ENCODE data around the gene HBZ. TPM values are rescaled to one million over a fixed set of nuclear protein-coding genes. Genes with fewer than 3 reads are reported as not detected.
"Not testable (repeated sequence)": the region's sequence is repeated elsewhere in the genome, so short reads cannot be mapped to it uniquely, and the experiment has no call there.

HBZ gene
- total RNA-seq, 1 donor from 2014 or later, result not detected

DNA sequence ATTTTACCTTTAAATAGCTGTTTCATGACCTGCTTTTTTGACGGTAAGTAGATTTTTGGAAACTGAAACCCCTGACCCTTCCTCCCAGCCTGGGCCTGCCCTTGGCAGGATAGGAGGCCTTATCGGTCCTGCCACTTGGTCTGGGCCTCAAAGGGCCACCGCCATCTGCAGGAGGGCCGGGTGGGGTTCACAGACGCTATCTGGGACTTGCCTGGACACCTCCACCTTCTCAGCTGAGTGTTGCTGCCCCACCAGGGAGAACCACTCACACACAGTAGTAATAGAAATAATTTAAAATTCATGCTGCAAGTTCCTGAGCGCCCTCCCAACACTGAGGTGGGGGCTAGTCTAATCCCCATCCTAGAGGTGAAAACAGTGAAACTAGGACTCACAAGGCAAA lies 9.4 kb upstream of the HBZ start:
- Mint-ChIP-seq H3K27ac (no peak overlapping the region), H3K27me3 (ENCODE audit: low read depth) (no peaks in the 10 kb centered on the region), H3K4me1 (ENCODE audit: low read depth) (no peaks in the 10 kb centered on the region), H3K9me3 (no peaks in the 10 kb centered on the region), H3K36me3 (ENCODE audit: low read depth) (no peaks in the 10 kb centered on the region), H3K4me3 (ENCODE audit: low read depth) (no peak overlapping the region)
- DNase-seq (ENCODE audit: low spot score), result no peak
- intact Hi-C loops (cut with micrococcal nuclease), result no loop called here

DNA sequence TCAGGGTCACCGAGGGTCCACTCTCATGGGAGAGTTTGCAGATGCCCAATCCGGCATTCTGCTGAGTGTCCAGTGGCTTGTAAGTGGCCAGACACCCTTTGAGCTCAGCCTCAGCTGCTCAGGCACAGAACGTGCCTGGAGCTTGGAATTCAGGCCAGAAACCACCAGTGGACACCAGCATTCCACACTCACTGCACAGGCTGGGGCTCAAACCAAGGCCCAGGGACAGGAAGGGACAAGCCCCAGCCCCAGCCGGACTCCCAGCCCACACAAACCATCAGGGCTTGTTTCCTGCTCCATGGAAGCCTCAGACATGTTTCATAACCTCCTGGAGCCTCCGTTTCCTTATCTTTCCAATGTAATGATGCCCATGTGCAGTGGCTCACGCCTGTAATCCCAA lies 9.0 kb upstream of the HBZ start:
- Mint-ChIP-seq H3K4me1 (ENCODE audit: low read depth) (no peaks in the 10 kb centered on the region), H3K27me3 (ENCODE audit: low read depth) (no peaks in the 10 kb centered on the region), H3K36me3 (ENCODE audit: low read depth) (no peaks in the 10 kb centered on the region), H3K4me3 (ENCODE audit: low read depth) (no peak overlapping the region), H3K27ac (no peak overlapping the region), H3K9me3 (no peaks in the 10 kb centered on the region)
- no peak for DNase-seq (ENCODE audit: low spot score)
- intact Hi-C loops (cut with micrococcal nuclease), result no loop called here

DNA sequence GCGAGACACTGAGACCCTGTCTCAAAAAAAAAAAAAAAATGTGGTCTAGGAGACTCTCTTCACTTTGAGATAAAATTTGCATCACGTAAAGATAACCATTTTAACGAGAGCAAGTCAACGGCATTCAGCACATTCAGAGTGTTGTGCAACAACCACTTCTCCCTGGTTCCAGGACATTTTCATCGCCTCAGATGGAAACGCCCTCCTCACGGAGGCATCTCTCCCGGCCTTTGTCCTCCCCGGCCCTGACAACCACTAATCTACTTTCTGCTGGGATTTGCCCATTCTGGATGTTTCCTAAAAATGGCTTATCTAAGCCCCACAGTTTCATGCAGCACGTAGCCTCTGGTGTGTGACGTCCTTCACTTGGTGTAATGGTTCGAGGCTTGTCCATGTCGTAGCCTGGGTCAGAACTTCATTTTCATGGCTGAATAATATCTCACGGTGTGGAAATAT lies 7.6 kb upstream of the HBZ start:
- no peak overlapping the region for H3K4me3 Mint-ChIP-seq (ENCODE audit: low read depth)
- H3K27me3 Mint-ChIP-seq (ENCODE audit: low read depth), result peaks cover 11% of the 10 kb centered on the region
- no peaks in the 10 kb centered on the region for H3K9me3 Mint-ChIP-seq
- intact Hi-C loops (cut with micrococcal nuclease), result no loop called here
- H3K4me1 Mint-ChIP-seq (ENCODE audit: low read depth), result no peaks in the 10 kb centered on the region
- DNase-seq (ENCODE audit: low spot score), result no peak
- no peaks in the 10 kb centered on the region for H3K36me3 Mint-ChIP-seq (ENCODE audit: low read depth)
- no peak overlapping the region for H3K27ac Mint-ChIP-seq

DNA sequence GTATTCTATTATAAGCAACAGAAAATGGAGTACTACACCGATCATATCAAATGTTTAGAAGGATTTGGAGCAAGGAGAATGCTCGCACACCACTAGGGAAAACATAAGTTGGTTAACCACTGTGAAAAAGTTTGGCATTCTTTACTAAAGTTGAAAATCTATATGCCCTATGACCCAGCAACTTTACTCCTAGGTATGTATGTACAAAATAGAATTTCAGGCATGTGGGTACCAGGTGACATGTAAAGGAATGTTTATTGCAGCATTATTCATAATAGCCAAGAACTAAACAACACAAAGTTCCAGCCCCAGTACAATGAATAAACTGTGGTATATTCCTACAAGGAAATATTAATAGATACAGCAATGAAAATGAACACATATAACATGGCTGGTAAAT lies 5.8 kb upstream of the HBZ start:
- Mint-ChIP-seq H3K27ac (no peak overlapping the region), H3K4me3 (ENCODE audit: low read depth) (no peak overlapping the region), H3K4me1 (ENCODE audit: low read depth) (no peaks in the 10 kb centered on the region), H3K27me3 (ENCODE audit: low read depth) (peaks cover 20% of the 10 kb centered on the region), H3K9me3 (no peaks in the 10 kb centered on the region), H3K36me3 (ENCODE audit: low read depth) (no peaks in the 10 kb centered on the region)
- DNase-seq (ENCODE audit: low spot score), result no peak
- intact Hi-C loops (cut with micrococcal nuclease), result no loop called here

DNA sequence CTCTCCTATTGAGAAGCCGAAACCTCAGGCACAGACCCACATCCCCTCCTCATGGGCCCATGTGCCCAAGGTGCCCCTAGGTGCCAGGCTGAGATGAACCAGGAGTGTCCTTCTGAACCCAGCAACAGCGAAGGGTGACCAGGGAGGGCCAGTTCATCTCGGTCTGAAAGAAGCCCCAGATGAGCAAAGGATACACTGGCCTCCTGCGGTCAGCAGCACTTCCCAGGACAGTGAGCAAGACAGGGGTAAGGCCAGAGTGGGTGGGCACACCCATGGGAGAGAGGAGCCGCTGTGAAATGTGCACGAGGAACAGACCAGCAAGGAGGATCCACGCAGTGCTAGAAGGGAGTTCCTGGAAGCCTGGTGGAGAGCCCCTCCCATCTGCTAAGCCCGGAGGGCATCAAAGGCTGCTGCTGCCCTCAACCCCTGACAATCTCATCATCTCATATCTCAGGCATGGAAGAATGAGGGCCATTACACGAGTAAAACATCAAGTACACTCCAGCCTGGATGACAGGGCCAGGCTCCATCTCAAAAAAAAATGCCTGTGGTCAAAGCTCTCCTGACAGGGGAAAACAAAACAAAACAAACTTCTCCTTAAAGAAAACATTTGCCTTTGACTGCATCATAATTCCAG lies 3.3 kb upstream of the HBZ start:
- H3K9me3 Mint-ChIP-seq, result no peaks in the 10 kb centered on the region
- no peak overlapping the region for H3K27ac Mint-ChIP-seq
- DNase-seq (ENCODE audit: low spot score), result no peak
- H3K27me3 Mint-ChIP-seq (ENCODE audit: low read depth), result peaks cover 24% of the 10 kb centered on the region
- H3K4me3 Mint-ChIP-seq (ENCODE audit: low read depth), result no peak overlapping the region
- no peaks in the 10 kb centered on the region for H3K4me1 Mint-ChIP-seq (ENCODE audit: low read depth)
- H3K36me3 Mint-ChIP-seq (ENCODE audit: low read depth), result no peaks in the 10 kb centered on the region
- intact Hi-C loops (cut with micrococcal nuclease), result no loop called here

DNA sequence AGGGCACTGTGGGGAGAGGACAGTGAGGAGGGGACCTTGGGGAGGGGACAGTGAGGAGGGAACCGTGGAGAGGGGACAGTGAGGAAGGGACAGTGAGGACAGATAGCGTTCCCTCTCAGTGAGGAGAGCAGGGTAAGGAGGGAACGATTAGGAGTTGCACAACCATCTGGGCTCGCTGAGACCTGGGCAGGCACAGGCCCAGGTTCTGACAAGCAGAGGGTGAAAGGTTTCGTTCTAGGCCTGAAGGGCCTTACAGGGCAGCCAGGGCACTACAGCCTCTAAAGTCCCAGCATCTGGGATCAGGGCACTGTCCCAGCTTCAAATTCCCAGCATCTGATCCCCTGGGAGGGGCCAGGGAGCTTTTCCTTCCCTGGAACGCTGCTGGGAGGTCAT lies 681 bp downstream of the HBZ start:
- H3K27ac Mint-ChIP-seq; intact Hi-C loops (cut with micrococcal nuclease); H3K4me3 Mint-ChIP-seq (ENCODE audit: low read depth); H3K36me3 Mint-ChIP-seq (ENCODE audit: low read depth); H3K4me1 Mint-ChIP-seq (ENCODE audit: low read depth); DNase-seq (ENCODE audit: low spot score); H3K9me3 Mint-ChIP-seq: not testable (repeated sequence)
- peaks cover 40% of the 10 kb centered on the region for H3K27me3 Mint-ChIP-seq (ENCODE audit: low read depth)

DNA sequence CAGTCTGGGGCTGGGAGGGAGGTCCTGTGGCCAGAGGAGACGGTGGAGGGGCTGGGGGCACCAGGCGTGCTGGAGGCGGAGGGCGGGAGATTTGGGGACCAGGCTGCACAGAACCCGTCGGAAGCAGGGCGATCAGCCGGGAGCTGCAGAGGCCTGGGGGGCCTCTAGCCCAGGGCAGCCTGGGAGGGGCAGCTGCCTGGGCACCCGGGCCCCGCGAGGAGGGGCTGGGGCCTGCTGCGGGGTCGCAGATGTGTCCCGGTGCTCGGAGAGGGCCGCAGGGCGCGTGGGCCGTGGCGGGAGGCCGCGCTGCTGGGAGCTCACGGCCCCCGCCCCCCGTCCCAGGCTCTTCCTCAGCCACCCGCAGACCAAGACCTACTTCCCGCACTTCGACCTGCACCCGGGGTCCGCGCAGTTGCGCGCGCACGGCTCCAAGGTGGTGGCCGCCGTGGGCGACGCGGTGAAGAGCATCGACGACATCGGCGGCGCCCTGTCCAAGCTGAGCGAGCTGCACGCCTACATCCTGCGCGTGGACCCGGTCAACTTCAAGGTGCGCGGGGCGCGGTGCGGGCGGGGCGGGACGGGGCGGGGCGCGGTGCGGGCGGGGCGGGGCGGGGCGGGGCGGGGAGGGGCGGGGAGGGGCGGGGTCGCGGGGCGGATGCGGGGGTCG lies 1.2 kb downstream of the HBZ start:
- H3K9me3 Mint-ChIP-seq; H3K36me3 Mint-ChIP-seq (ENCODE audit: low read depth); DNase-seq (ENCODE audit: low spot score); H3K27ac Mint-ChIP-seq; H3K4me3 Mint-ChIP-seq (ENCODE audit: low read depth); H3K4me1 Mint-ChIP-seq (ENCODE audit: low read depth); intact Hi-C loops (cut with micrococcal nuclease): not testable (repeated sequence)
- peaks cover 43% of the 10 kb centered on the region for H3K27me3 Mint-ChIP-seq (ENCODE audit: low read depth)

DNA sequence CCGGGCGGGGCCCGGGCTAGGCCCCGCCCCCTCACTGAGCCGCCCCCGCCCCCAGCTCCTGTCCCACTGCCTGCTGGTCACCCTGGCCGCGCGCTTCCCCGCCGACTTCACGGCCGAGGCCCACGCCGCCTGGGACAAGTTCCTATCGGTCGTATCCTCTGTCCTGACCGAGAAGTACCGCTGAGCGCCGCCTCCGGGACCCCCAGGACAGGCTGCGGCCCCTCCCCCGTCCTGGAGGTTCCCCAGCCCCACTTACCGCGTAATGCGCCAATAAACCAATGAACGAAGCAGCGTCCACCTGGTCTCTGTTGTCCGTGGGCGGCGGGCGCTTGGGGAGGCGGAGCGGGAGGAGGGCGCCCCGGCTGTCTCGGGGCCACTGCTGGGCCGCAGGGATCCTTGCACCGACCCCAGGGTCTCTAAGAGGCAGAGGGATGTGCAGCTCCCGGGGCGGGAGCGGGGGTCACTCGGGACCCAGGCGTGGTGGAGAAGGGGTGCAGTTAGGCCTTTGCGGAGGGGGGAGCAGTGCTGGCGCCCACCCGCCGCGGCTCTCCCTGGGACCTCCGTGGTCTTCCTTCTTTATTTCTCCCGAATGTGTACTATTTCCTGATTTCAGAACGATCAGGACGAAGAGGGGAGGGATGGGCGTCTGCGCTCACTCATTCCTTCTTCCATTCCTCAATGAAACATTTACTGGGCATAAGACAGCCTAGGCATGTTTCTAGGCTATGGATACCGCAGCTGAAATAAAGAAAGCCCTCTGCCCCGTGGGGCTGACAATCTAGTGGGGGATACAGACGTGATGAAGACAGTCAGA lies 2.0 kb downstream of the HBZ start:
- peak overlapping the region; percentile 66 for H3K4me3 Mint-ChIP-seq (ENCODE audit: low read depth)
- no peak for DNase-seq (ENCODE audit: low spot score)
- no peak overlapping the region for H3K27ac Mint-ChIP-seq
- H3K27me3 Mint-ChIP-seq (ENCODE audit: low read depth), result peaks cover 41% of the 10 kb centered on the region
- no peaks in the 10 kb centered on the region for H3K36me3 Mint-ChIP-seq (ENCODE audit: low read depth)
- intact Hi-C loops (cut with micrococcal nuclease), result no loop called here
- no peaks in the 10 kb centered on the region for H3K9me3 Mint-ChIP-seq
- H3K4me1 Mint-ChIP-seq (ENCODE audit: low read depth), result peaks cover 5% of the 10 kb centered on the region

DNA sequence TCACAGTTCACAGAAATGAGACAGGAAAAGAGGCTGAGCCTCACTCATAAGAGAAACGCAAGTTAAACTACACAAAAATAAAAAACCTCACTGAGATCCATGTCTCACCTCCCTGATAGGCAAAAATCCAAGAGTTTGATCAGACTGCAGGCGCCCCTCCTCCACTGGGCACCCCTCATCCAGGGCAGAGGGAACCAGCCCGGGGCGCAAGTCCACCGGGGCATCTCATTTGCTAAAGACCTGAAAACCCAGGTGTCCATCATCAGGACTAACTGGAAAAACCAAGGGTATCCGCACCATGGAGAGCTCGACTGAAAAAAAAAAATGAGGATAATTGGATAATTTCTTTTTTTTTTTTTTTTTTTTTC lies 2.6 kb downstream of the HBZ start:
- H3K4me3 Mint-ChIP-seq (ENCODE audit: low read depth), result peak overlapping the region; percentile 66
- H3K36me3 Mint-ChIP-seq (ENCODE audit: low read depth), result no peaks in the 10 kb centered on the region
- peaks cover 39% of the 10 kb centered on the region for H3K27me3 Mint-ChIP-seq (ENCODE audit: low read depth)
- peaks cover 5% of the 10 kb centered on the region for H3K4me1 Mint-ChIP-seq (ENCODE audit: low read depth)
- H3K9me3 Mint-ChIP-seq, result no peaks in the 10 kb centered on the region
- intact Hi-C loops (cut with micrococcal nuclease), result no loop called here
- no peak overlapping the region for H3K27ac Mint-ChIP-seq
- DNase-seq (ENCODE audit: low spot score), result no peak

DNA sequence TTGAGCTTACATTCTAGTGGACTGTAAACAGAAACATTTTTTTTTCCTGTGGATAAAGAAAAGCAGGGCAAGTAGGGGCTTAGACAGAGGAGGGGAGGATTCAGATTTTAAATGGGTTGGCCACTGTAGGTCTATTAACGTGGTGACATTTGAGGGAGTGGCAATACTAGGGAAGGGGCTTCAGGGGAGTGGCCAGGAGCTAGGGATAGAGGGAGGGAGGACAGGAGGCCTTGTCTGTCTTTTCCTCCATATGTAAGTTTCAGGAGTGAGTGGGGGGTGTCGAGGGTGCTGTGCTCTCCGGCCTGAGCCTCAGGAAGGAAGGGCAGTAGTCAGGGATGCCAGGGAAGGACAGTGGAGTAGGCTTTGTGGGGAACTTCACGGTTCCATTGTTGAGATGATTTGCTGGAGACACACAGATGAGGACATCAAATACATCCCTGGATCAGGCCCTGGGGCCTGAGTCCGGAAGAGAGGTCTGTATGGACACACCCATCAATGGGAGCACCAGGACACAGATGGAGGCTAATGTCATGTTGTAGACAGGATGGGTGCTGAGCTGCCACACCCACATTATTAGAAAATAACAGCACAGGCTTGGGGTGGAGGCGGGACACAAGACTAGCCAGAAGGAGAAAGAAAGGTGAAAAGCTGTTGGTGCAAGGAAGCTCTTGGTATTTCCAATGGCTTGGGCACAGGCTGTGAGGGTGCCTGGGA lies 6.8 kb downstream of the HBZ start:
- intact Hi-C loops (cut with micrococcal nuclease), result no loop called here
- H3K4me3 Mint-ChIP-seq (ENCODE audit: low read depth), result no peak overlapping the region
- no peaks in the 10 kb centered on the region for H3K9me3 Mint-ChIP-seq
- peaks cover 5% of the 10 kb centered on the region for H3K4me1 Mint-ChIP-seq (ENCODE audit: low read depth)
- no peaks in the 10 kb centered on the region for H3K36me3 Mint-ChIP-seq (ENCODE audit: low read depth)
- no peak for DNase-seq (ENCODE audit: low spot score)
- peaks cover 32% of the 10 kb centered on the region for H3K27me3 Mint-ChIP-seq (ENCODE audit: low read depth)
- H3K27ac Mint-ChIP-seq, result no peak overlapping the region

DNA sequence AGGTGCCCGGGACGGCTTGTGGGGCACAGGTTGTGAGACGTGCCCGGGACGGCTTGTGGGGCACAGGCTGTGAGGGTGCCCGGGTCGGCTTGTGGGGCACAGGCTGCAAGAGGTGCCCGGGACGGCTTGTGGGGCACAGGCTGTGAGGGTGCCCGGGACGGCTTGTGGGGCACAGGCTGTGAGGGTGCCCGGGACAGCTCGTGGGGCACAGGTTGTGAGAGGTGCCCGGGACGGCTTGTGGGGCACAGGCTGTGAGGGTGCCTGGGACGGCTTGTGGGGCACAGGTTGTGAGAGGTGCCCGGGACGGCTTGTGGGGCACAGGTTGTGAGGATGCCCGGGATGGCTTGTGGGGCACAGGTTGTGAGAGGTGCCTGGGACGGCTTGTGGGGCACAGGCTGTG lies 7.8 kb downstream of the HBZ start:
- H3K36me3 Mint-ChIP-seq (ENCODE audit: low read depth); H3K27ac Mint-ChIP-seq; H3K9me3 Mint-ChIP-seq; H3K4me3 Mint-ChIP-seq (ENCODE audit: low read depth); H3K4me1 Mint-ChIP-seq (ENCODE audit: low read depth); DNase-seq (ENCODE audit: low spot score); intact Hi-C loops (cut with micrococcal nuclease): not testable (repeated sequence)
- peaks cover 26% of the 10 kb centered on the region for H3K27me3 Mint-ChIP-seq (ENCODE audit: low read depth)

DNA sequence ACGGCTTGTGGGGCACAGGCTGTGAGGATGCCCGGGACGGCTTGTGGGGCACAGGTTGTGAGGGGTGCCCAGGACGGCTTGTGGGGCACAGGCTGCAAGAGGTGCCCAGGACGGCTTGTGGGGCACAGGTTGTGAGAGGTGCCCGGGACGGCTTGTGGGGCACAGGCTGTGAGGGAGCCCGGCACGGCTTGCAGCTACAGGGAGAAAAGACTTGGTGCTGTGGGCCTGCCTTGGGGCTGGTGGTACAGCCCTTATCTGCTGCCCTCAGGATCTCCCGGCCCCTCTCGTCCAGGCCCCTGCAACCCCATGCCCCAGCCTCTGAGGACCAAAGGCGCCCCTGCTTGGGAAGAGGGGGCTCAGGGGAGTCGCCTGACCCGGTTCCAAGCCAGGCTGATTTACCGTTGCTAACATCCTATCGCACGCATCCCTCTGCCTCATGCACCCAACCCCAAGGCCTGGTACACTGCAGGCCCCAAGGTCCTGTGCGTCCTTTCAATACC lies 8.3 kb downstream of the HBZ start:
- Mint-ChIP-seq H3K27ac (no peak overlapping the region), H3K4me1 (ENCODE audit: low read depth) (no peaks in the 10 kb centered on the region), H3K27me3 (ENCODE audit: low read depth) (peaks cover 27% of the 10 kb centered on the region), H3K4me3 (ENCODE audit: low read depth) (no peak overlapping the region), H3K36me3 (ENCODE audit: low read depth) (no peaks in the 10 kb centered on the region), H3K9me3 (no peaks in the 10 kb centered on the region)
- intact Hi-C loops (cut with micrococcal nuclease), result no loop called here
- DNase-seq (ENCODE audit: low spot score), result no peak
